ENCODE measurements around the gene TNFSF13B. TPM values are rescaled to one million over a fixed set of nuclear protein-coding genes. Genes with fewer than 3 reads are reported as not detected.
A peak's percentile ranks its signal among the peaks of the same experiment; 100 is the strongest.
"Not testable (repeated sequence)": the region's sequence is repeated elsewhere in the genome, so short reads cannot be mapped to it uniquely, and the experiment has no call there.

TNFSF13B gene
- total RNA-seq, 1 experiment from 2014 or later = 2.5 TPM

- Mint-ChIP-seq H3K27ac (ENCODE audit: low read depth, unreplicated experiment) (no peak overlapping the region), H3K9me3 (ENCODE audit: unreplicated experiment) (no peaks in the 10 kb centered on the region), H3K4me1 (ENCODE audit: insufficient read depth, unreplicated experiment) (peaks cover 16% of the 10 kb centered on the region), H3K4me3 (ENCODE audit: unreplicated experiment) (no peak overlapping the region), H3K27me3 (ENCODE audit: insufficient read depth, unreplicated experiment) (no peaks in the 10 kb centered on the region), H3K36me3 (ENCODE audit: insufficient read depth, unreplicated experiment) (no peaks in the 10 kb centered on the region)
- ChIA-PET CTCF (no interaction called here), POLR2A (no interaction called here)
- TF ChIP-seq CTCF (IDR thresholded peaks at IDR 0.05; ENCODE audit: unreplicated experiment) = no peak
- no TSS peak for BruUV-seq (replicated peaks)
- intact Hi-C loops (cut with micrococcal nuclease) = no loop called here
- DNase-seq (ENCODE audit: unreplicated experiment) = no peak
Observed at GRCh38 chr13:108305655-108306054, 36.1 kb downstream of the TNFSF13B start.

- H3K4me3 Mint-ChIP-seq (ENCODE audit: unreplicated experiment) = no peak overlapping the region
- ChIA-PET CTCF (interaction anchor here (1.2 kb wide), 1 partner anchor 10 kb away, joined by 3 read pairs; no protein-coding TSS in a partner anchor), POLR2A (no interaction called here)
- DNase-seq (ENCODE audit: unreplicated experiment) = no peak
- no peak overlapping the region for H3K27ac Mint-ChIP-seq (ENCODE audit: low read depth, unreplicated experiment)
- H3K36me3 Mint-ChIP-seq (ENCODE audit: insufficient read depth, unreplicated experiment) = no peaks in the 10 kb centered on the region
- H3K27me3 Mint-ChIP-seq (ENCODE audit: insufficient read depth, unreplicated experiment) = no peaks in the 10 kb centered on the region
- peaks cover 11% of the 10 kb centered on the region for H3K4me1 Mint-ChIP-seq (ENCODE audit: insufficient read depth, unreplicated experiment)
- no peak for TF ChIP-seq CTCF (IDR thresholded peaks at IDR 0.05; ENCODE audit: unreplicated experiment)
- intact Hi-C loops (cut with micrococcal nuclease) = no loop called here
- BruUV-seq (replicated peaks) = no TSS peak
- no peaks in the 10 kb centered on the region for H3K9me3 Mint-ChIP-seq (ENCODE audit: unreplicated experiment)
Observed at GRCh38 chr13:108306860-108307259, 37.3 kb downstream of the TNFSF13B start.

- POLR2A ChIA-PET; H3K27ac Mint-ChIP-seq (ENCODE audit: low read depth, unreplicated experiment); H3K9me3 Mint-ChIP-seq (ENCODE audit: unreplicated experiment); H3K4me3 Mint-ChIP-seq (ENCODE audit: unreplicated experiment); BruUV-seq (replicated peaks); H3K4me1 Mint-ChIP-seq (ENCODE audit: insufficient read depth, unreplicated experiment); DNase-seq (ENCODE audit: unreplicated experiment); CTCF ChIA-PET; H3K36me3 Mint-ChIP-seq (ENCODE audit: insufficient read depth, unreplicated experiment); intact Hi-C loops (cut with micrococcal nuclease): not testable (repeated sequence)
- peaks cover 13% of the 10 kb centered on the region for H3K27me3 Mint-ChIP-seq (ENCODE audit: insufficient read depth, unreplicated experiment)
Observed at GRCh38 chr13:108311596-108311995, 42.1 kb downstream of the TNFSF13B start.

GRCh38 chr13:108313382-108313781, 43.9 kb downstream of the TNFSF13B start:
- no peak for TF ChIP-seq CTCF (IDR thresholded peaks at IDR 0.05; ENCODE audit: unreplicated experiment)
- POLR2A ChIA-PET = no interaction called here
- no TSS peak for BruUV-seq (replicated peaks)

GRCh38 chr13:108315273-108315672, 45.8 kb downstream of the TNFSF13B start:
- no TSS peak for BruUV-seq (replicated peaks)

More at GRCh38 chr13:108313382-108313781, 43.9 kb downstream of the TNFSF13B start:
- DNase-seq (ENCODE audit: unreplicated experiment) = peak; percentile 10
- Mint-ChIP-seq H3K36me3 (ENCODE audit: insufficient read depth, unreplicated experiment) (no peaks in the 10 kb centered on the region), H3K4me1 (ENCODE audit: insufficient read depth, unreplicated experiment) (peaks cover 6% of the 10 kb centered on the region), H3K4me3 (ENCODE audit: unreplicated experiment) (no peak overlapping the region), H3K27ac (ENCODE audit: low read depth, unreplicated experiment) (no peak overlapping the region), H3K9me3 (ENCODE audit: unreplicated experiment) (no peaks in the 10 kb centered on the region), H3K27me3 (ENCODE audit: insufficient read depth, unreplicated experiment) (peaks cover 15% of the 10 kb centered on the region)
- CTCF ChIA-PET = interaction anchor here (0.9 kb wide), 1 partner anchor 584 kb away, joined by 3 read pairs; no protein-coding TSS in a partner anchor
- intact Hi-C loops (cut with micrococcal nuclease) = no loop called here

More at GRCh38 chr13:108315273-108315672, 45.8 kb downstream of the TNFSF13B start:
- no peak for DNase-seq (ENCODE audit: unreplicated experiment)
- intact Hi-C loops (cut with micrococcal nuclease) = no loop called here
- Mint-ChIP-seq H3K4me1 (ENCODE audit: insufficient read depth, unreplicated experiment) (peaks cover 6% of the 10 kb centered on the region), H3K27me3 (ENCODE audit: insufficient read depth, unreplicated experiment) (peaks cover 33% of the 10 kb centered on the region), H3K9me3 (ENCODE audit: unreplicated experiment) (no peaks in the 10 kb centered on the region), H3K36me3 (ENCODE audit: insufficient read depth, unreplicated experiment) (no peaks in the 10 kb centered on the region), H3K27ac (ENCODE audit: low read depth, unreplicated experiment) (no peak overlapping the region), H3K4me3 (ENCODE audit: unreplicated experiment) (no peak overlapping the region)
- ChIA-PET POLR2A (no interaction called here), CTCF (interaction anchor here (0.7 to 1.6 kb wide), 2 partner anchors 20 to 193 kb away, joined by 4 to 9 read pairs; no protein-coding TSS in a partner anchor)
- no peak for TF ChIP-seq CTCF (IDR thresholded peaks at IDR 0.05; ENCODE audit: unreplicated experiment)

All from MCF 10A (cell line).